HepG2 (cell line): ENCODE data around the gene ZNF74. TPM values are rescaled to one million over a fixed set of nuclear protein-coding genes. Genes with fewer than 3 reads are reported as not detected.

Experiments
- ATAC-seq: fragments of 200-7000 bp; cut with Tn5 transposase; 3 replicates; pipeline ENCODE4 v1.9.1; 2020; ENCODE audit warnings: mild to moderate bottlenecking, moderate library complexity
- BruUV-seq: library from RNA; stranded (reverse); fragments of 400-500 nt; replicated peaks from 2 replicates; lab custom pipeline; 2021; lab: Mats Ljungman, UMichigan
- CTCF ChIA-PET: fragments of 300-600 bp; formaldehyde crosslinking; extraction: SDS; loops from one replicate; lab custom pipeline; 2021; ENCODE audit warnings: low total read pairs, inconsistent platforms, low intra/inter-chr PET ratio; lab: Yijun Ruan, JAX
- POLR2A ChIA-PET: fragments of 350-600 bp; sonication (Branson Sonifier 250); formaldehyde crosslinking; loops from one replicate; lab custom pipeline; 2020; ENCODE audit warnings: antibody characterized with exemption, inconsistent platforms; lab: Yijun Ruan, JAX
- DNase-seq: peaks from one replicate; pipeline ENCODE4 v3.0.0-alpha.2; 2015; ENCODE audit warnings: low spot score
- FAIRE-seq: peaks from 3 replicates; lab custom pipeline; 2011; peaks lifted over from hg19 to GRCh38; lab: Jason Lieb, UNC
- H2AFZ ChIP-seq: one replicate; pipeline ENCODE4 v1.6.1; 2011; ENCODE audit warnings: low read length, inconsistent platforms
- H3K27ac ChIP-seq: fragments of 300-600 bp; 3 replicates; pipeline ENCODE4 v1.8.0; 2011; ENCODE audit warnings: mixed run types, mild to moderate bottlenecking, mixed read lengths, low read length, inconsistent platforms; ENCODE audit not compliant: insufficient read depth; ENCODE audit errors: extremely low read length
- H3K27me3 ChIP-seq, 2 experiments: fragments of 200-600 bp in 1 of 2; 2 replicates in 1 of 2; 3 replicates in 1 of 2; pipeline versions ENCODE4 v1.6.0 to v1.8.0; 2011; ENCODE audit warnings: low read length in 2 of 2, mild to moderate bottlenecking in 2 of 2, moderate library complexity in 2 of 2, inconsistent platforms in 1 of 2; ENCODE audit not compliant: insufficient read depth in 2 of 2, control insufficient read depth in 1 of 2
- H3K36me3 ChIP-seq, 2 experiments: fragments of 200-600 bp in 1 of 2; replicated peaks in 1 of 2; 2 replicates in 1 of 2; 3 replicates in 1 of 2; pipeline versions ENCODE4 v1.5.1 to v1.8.0; 2011; ENCODE audit warnings: low read length in 2 of 2, inconsistent platforms in 1 of 2; ENCODE audit not compliant: insufficient read depth in 2 of 2, control insufficient read depth in 1 of 2
- H3K4me1 ChIP-seq: 2 replicates; pipeline ENCODE4 v1.5.1; 2012; ENCODE audit warnings: low read length, inconsistent platforms; ENCODE audit not compliant: insufficient read depth
- H3K4me2 ChIP-seq: 2 replicates; pipeline ENCODE4 v1.6.0; 2011; ENCODE audit warnings: low read depth, low read length, inconsistent platforms
- H3K4me3 ChIP-seq, 3 experiments: fragments of 200-600 bp in 1 of 3; sonication (generic), shearing (Covaris generic) in 1 of 3; replicated peaks in 1 of 3; 2 replicates each; pipeline ENCODE4 v1.5.1; 2011 to 2016; ENCODE audit warnings: low read length in 3 of 3, inconsistent platforms in 2 of 3, low read depth in 2 of 3, mild to moderate bottlenecking in 2 of 3, control low read depth in 1 of 3, mixed read lengths in 1 of 3; ENCODE audit not compliant: insufficient read depth in 1 of 3
- H3K79me2 ChIP-seq: one replicate; pipeline ENCODE4 v1.6.1; 2011; ENCODE audit warnings: low read length, inconsistent platforms; ENCODE audit not compliant: insufficient read depth
- H3K9ac ChIP-seq: 2 replicates; pipeline ENCODE4 v1.6.0; 2011; ENCODE audit warnings: mild to moderate bottlenecking, low read depth, low read length, inconsistent platforms; ENCODE audit not compliant: insufficient read depth
- H3K9me3 ChIP-seq: 2 replicates; pipeline ENCODE4 v1.5.1; 2012; ENCODE audit warnings: mild to moderate bottlenecking, low read length
- H4K20me1 ChIP-seq: 2 replicates; pipeline ENCODE4 v1.6.0; 2011; ENCODE audit warnings: inconsistent platforms, mild to moderate bottlenecking, low read length, moderate library complexity; ENCODE audit not compliant: insufficient read depth
- FOXO4 ChIP-seq: sonication (generic); formaldehyde crosslinking; conservative IDR thresholded peaks from 2 replicates; pipeline ENCODE4 v1.8.1; 2023; ENCODE audit warnings: missing genetic modification reagents
- NCOR1 ChIP-seq: fragments of 200-600 bp; sonication (generic); IDR thresholded peaks from 2 replicates; pipeline ENCODE4 v1.7.0; 2017; ENCODE audit warnings: antibody characterized with exemption, low read length, borderline replicate concordance
- SALL2 ChIP-seq: sonication (generic); formaldehyde crosslinking; IDR thresholded peaks from 2 replicates; pipeline ENCODE4 v1.8.1; 2023; ENCODE audit warnings: mild to moderate bottlenecking, missing genetic modification reagents, inconsistent platforms
- TFDP1 ChIP-seq: IDR thresholded peaks from 2 replicates; pipeline ENCODE4 v1.6.1; 2016; ENCODE audit warnings: missing compliant biosample characterization, missing genetic modification reagents, borderline replicate concordance
- ZBTB26 ChIP-seq: IDR thresholded peaks from 2 replicates; pipeline ENCODE4 v1.6.1; 2016; ENCODE audit warnings: missing compliant biosample characterization, missing genetic modification reagents, borderline replicate concordance
- ZNF138 ChIP-seq: sonication (generic); formaldehyde crosslinking; IDR thresholded peaks from 2 replicates; pipeline ENCODE4 v1.5.0; 2020; ENCODE audit warnings: mild to moderate bottlenecking, low read depth, missing genetic modification reagents
- ZNF17 ChIP-seq: sonication (generic); formaldehyde crosslinking; IDR thresholded peaks from 2 replicates; pipeline ENCODE4 v1.5.0; 2020; ENCODE audit warnings: mild to moderate bottlenecking, missing genetic modification reagents
- ZNF382 ChIP-seq: sonication (generic); formaldehyde crosslinking; IDR thresholded peaks from 2 replicates; pipeline ENCODE4 v1.5.0; 2020; ENCODE audit warnings: missing genetic modification reagents, mild to moderate bottlenecking, borderline replicate concordance
- ZNF607 ChIP-seq: sonication (generic); formaldehyde crosslinking; IDR thresholded peaks from 2 replicates; pipeline ENCODE4 v1.5.1; 2020; ENCODE audit warnings: missing genetic modification reagents, mild to moderate bottlenecking, borderline replicate concordance
- WGBS: methylation state at CpG from one replicate; pipeline ENCODE4 v1.1.6; 2017; ENCODE audit warnings: low lambda C conversion rate; 5-methylcytosine and 5-hydroxymethylcytosine counted together
- in situ Hi-C: cut with HindIII; loops from 2 replicates; pipeline ENCODE4 v1.10.0; 2017; ENCODE audit warnings: low pct_unique_long_range_greater_than_20kb; ENCODE audit not compliant: extremely low pct_ligation_motif_present
- intact Hi-C: fragments of 100-400 bp; cut with micrococcal nuclease; formaldehyde crosslinking; loops from one replicate; pipeline ENCODE4 v1.10.0; 2022; ENCODE audit not compliant: unreplicated experiment
- polyA plus RNA-seq, 8 experiments: library from polyadenylated mRNA; depleted of rRNA in 3 of 8; stranded (reverse) in 7 of 8; unstranded in 1 of 8; fragments of >200 nt; fragmentation: Illumina TruSeq in 4 of 8; extraction: Trizol in 4 of 8; gene quantifications; 2 replicates each; pipeline versions ENCODE4 v1.2.1 to v1.2.3, GENCODE V29; 2011 to 2016; ENCODE audit warnings: low read depth in 4 of 8, missing spikeins in 1 of 8, mixed read lengths in 1 of 8; ENCODE audit not compliant: insufficient read depth in 1 of 8
- total RNA-seq, 5 experiments: library from RNA; depleted of rRNA; stranded (reverse); fragments of >200 nt; fragmentation: Illumina TruSeq; extraction: Trizol; gene quantifications; 2 replicates each; pipeline ENCODE4 v1.2.3, GENCODE V29; 2016; ENCODE audit warnings: low read depth in 1 of 5
- TF ChIP-seq, protein P1 (sequence below): sonication (generic); formaldehyde crosslinking; IDR thresholded peaks from 2 replicates; pipeline ENCODE4 v1.5.0; 2020; ENCODE audit warnings: mild to moderate bottlenecking, missing genetic modification reagents, borderline replicate concordance

The ZNF74 gene
- total and polyA plus RNA-seq, 2 of the 13 experiments (the other 11 are each of a cell fraction or from before 2014, with no cell fraction given) = 6.3 to 9.1 TPM

DNA sequence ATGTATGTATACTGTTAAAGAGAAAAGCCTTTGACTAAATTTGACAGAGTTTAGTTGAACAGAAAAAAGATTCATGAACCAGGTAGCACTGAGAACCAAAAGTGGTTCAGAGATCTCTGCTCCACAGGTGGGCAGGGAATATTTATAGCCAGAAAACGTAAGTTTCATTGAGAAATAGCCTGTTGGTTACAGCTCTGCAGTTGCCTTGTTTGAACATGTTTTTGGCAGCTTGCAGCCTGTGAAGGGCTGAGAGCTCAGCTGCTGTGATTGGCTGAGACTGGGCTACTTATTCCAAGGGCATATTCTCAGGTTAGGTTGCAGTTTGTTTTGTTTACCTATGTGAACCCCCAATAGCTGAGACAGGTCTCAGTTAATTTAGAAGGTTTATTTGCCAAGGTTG, 13.5 kb upstream of the ZNF74 start:
- Histone ChIP-seq H3K4me2 (no peak overlapping the region), H4K20me1 (0 out of 2 replicates have a peak, but pooled peaks cover 2% of the 10 kb centered on the region), H3K79me2 (no peaks in the 10 kb centered on the region), H3K9me3 (no peaks in the 10 kb centered on the region), H3K9ac (no peak overlapping the region), H2AFZ (no peak overlapping the region), H3K27ac (no peak overlapping the region), H3K27me3 (peaks cover 0 to 15% of the 10 kb centered on the region in 2 experiments; a peak in 2 of 5 replicates), H3K4me1 (no peaks in the 10 kb centered on the region), H3K36me3 (no peaks in the 10 kb centered on the region), H3K4me3 (no peak overlapping the region)
- WGBS = 0% methylated on average over 1 of the region's 1 CpG
- CTCF ChIA-PET = no interaction called here
- no peak for FAIRE-seq
- POLR2A ChIA-PET = no interaction called here
- ATAC-seq = no peak
- intact Hi-C loops (no loop called here), in situ Hi-C loops (no loop called here)
- DNase-seq = no peak
- BruUV-seq = no TSS peak
- no peak for TF ChIP-seq ZNF138
- no peak for TF ChIP-seq NCOR1
- TF ChIP-seq TFDP1 (CRISPR knock-in tag) = no peak
- TF ChIP-seq, protein P1, sequence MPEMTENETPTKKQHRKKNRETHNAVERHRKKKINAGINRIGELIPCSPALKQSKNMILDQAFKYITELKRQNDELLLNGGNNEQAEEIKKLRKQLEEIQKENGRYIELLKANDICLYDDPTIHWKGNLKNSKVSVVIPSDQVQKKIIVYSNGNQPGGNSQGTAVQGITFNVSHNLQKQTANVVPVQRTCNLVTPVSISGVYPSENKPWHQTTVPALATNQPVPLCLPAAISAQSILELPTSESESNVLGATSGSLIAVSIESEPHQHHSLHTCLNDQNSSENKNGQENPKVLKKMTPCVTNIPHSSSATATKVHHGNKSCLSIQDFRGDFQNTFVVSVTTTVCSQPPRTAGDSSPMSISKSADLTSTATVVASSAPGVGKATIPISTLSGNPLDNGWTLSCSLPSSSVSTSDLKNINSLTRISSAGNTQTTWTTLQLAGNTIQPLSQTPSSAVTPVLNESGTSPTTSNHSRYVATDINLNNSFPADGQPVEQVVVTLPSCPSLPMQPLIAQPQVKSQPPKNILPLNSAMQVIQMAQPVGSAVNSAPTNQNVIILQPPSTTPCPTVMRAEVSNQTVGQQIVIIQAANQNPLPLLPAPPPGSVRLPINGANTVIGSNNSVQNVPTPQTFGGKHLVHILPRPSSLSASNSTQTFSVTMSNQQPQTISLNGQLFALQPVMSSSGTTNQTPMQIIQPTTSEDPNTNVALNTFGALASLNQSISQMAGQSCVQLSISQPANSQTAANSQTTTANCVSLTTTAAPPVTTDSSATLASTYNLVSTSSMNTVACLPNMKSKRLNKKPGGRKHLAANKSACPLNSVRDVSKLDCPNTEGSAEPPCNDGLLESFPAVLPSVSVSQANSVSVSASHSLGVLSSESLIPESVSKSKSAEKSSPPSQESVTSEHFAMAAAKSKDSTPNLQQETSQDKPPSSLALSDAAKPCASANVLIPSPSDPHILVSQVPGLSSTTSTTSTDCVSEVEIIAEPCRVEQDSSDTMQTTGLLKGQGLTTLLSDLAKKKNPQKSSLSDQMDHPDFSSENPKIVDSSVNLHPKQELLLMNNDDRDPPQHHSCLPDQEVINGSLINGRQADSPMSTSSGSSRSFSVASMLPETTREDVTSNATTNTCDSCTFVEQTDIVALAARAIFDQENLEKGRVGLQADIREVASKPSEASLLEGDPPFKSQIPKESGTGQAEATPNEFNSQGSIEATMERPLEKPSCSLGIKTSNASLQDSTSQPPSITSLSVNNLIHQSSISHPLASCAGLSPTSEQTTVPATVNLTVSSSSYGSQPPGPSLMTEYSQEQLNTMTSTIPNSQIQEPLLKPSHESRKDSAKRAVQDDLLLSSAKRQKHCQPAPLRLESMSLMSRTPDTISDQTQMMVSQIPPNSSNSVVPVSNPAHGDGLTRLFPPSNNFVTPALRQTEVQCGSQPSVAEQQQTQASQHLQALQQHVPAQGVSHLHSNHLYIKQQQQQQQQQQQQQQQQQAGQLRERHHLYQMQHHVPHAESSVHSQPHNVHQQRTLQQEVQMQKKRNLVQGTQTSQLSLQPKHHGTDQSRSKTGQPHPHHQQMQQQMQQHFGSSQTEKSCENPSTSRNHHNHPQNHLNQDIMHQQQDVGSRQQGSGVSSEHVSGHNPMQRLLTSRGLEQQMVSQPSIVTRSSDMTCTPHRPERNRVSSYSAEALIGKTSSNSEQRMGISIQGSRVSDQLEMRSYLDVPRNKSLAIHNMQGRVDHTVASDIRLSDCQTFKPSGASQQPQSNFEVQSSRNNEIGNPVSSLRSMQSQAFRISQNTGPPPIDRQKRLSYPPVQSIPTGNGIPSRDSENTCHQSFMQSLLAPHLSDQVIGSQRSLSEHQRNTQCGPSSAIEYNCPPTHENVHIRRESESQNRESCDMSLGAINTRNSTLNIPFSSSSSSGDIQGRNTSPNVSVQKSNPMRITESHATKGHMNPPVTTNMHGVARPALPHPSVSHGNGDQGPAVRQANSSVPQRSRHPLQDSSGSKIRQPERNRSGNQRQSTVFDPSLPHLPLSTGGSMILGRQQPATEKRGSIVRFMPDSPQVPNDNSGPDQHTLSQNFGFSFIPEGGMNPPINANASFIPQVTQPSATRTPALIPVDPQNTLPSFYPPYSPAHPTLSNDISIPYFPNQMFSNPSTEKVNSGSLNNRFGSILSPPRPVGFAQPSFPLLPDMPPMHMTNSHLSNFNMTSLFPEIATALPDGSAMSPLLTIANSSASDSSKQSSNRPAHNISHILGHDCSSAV (CRISPR knock-in tag) = no peak
- TF ChIP-seq ZNF17 (CRISPR knock-in tag) = no peak
- TF ChIP-seq SALL2 = no peak
- TF ChIP-seq FOXO4 (CRISPR knock-in tag) = no peak
- no peak for TF ChIP-seq ZNF382 (CRISPR knock-in tag)
- TF ChIP-seq ZNF607 = no peak
- no peak for TF ChIP-seq ZBTB26
